Midbrain (tissue), 1 donor: ENCODE measurements around the gene LONP1.

Experiments used
- DNase-seq: peaks from one replicate; lab custom pipeline; 2025; lab: John Stamatoyannopoulos, UW

The LONP1 gene

DNA sequence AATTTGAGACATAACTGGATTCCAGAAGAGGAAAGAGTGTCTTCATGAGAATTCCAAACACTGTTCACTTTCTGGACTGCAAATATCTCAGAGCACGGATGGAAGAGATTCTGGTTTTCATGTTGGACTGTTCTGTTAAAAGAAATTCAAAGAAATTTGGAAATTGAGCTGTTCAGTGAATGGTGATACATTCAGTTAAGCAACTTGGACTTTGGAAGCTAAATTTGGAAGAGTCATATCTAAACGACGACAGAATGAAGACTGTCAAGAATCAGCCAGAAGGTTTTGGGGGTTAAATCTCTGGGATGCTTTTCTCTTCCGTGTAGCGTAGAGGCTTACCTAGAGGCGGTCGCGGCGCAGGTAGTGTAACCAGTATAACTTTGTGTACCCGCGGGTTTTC lies 71.5 kb downstream of the LONP1 start:
- no peak for DNase-seq

DNA sequence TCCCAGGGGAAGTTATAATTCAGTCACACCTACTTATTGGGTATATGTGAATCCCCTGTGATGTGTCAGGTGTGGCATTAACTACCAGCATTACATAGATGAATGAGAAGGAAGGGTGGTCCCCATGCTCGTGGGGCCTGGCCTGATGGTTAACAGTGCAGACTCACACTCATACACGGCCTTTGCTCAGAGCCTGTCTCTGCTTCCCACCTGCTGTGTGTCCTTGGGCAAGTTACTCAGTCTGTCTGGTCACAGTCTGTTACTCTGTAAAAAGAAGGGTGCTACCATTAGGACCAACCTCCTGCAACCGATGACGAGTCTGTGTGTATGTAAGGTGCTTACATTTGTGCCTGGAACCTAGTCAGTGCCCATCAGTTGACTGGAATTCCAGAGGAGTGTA lies 73.2 kb downstream of the LONP1 start:
- no peak for DNase-seq

DNA sequence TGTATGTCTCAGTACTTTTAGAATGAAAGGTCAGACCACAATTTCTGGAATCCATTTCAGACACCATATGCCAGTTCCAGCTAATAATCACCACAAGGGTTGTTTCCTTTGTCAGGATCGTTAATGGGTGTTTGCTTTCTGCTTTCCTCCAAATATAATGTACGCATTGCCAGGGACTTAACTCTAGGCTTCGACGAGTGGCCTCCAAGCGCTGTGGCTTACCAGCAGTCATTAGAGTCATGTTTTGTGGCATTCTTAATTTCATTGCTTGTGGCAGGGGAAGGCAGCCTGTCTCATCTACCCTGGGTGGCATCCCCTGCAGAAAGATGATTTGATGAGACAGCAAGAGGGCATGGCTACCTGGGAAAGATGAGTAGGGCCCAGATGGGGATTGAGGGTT lies 74.5 kb downstream of the LONP1 start:
- no peak for DNase-seq

DNA sequence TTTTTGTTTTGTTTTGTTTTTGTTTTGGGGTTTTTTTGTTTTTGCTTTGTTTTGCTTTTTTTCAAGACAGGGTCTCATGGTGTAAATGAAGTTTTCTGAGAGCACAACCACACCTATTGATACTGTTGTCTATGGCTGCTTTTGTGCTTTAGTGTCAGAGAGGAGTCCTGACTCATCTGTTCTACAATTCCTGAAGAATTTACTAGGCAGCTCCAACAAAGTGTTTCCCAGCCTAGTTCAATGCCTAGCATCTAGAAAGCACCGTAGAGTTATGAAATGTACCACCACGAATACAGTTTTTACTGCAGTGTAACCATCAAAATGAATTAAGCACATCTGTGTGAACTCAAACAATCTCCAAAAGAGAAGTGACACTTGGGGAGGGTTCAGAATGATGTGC lies 75.9 kb downstream of the LONP1 start:
- DNase-seq = no peak

DNA sequence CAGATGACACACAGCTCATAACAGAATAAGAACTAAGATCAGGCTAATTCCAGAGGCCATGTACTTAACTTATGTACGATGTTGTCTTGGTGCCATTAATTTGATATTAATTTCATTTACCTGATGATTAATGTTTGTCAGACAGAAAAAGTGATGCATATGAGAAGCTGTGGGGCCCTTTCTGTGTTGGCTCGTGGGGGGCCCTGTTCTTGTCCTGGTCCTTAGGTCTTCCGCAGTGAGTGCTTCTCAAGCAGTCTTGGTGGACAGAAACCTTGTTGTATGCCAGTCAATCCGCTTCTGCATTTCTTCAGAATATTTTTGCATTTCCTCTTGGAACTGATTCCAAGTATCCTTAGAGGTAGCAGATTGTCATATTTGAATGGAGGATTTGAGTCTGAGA lies 76.9 kb downstream of the LONP1 start:
- DNase-seq = no peak

DNA sequence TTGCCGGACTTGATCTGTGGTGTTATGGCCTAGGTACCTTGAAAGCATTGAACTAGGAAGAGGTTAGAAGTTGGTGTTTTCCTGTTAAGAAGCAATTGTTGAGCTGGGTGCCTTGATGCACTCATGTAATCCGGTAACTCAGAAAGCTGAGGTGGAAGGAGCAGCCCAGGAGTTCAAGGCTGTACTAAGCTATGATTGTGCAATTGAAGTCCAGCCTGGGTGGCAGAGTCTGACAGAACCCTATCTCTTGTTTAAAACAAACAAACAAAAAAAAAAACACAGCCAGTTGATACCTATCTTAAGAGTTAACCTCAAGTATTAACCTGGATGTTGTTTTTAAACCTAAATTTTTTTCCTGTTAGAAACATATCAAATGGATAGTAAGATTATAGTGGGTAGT lies 77.7 kb downstream of the LONP1 start:
- DNase-seq = no peak
